Activated T-cell treated with anti-CD3 and anti-CD28 coated beads, Interleukin-2, amount 50 U/mL, for 4 hours (primary cell): ENCODE measurements around the gene SIRT3. TPM values are rescaled to one million over a fixed set of nuclear protein-coding genes. Genes with fewer than 3 reads are reported as not detected.
A peak's percentile ranks its signal among the peaks of the same experiment; 100 is the strongest.

ENCODE experiments used
- ATAC-seq, 2 donors: fragments of 200-7000 bp; cut with Tn5 transposase; one replicate each; pipeline ENCODE4 v1.10.0; 2021
- DNase-seq: peaks from one replicate; pipeline ENCODE4 v3.0.0-alpha.2; 2020
- H3K27me3 Mint-ChIP-seq: one replicate; pipeline ENCODE4 v1.8.0; 2021; ENCODE audit warnings: low read depth, mixed read lengths
- H3K36me3 Mint-ChIP-seq: one replicate; pipeline ENCODE4 v1.8.0; 2022; ENCODE audit warnings: mixed read lengths; ENCODE audit not compliant: insufficient read depth
- H3K4me1 Mint-ChIP-seq: one replicate; pipeline ENCODE4 v1.8.0; 2021; ENCODE audit warnings: low read depth, mixed read lengths
- H3K4me3 Mint-ChIP-seq: one replicate; pipeline ENCODE4 v1.8.0; 2021; ENCODE audit warnings: mild to moderate bottlenecking, moderate library complexity, mixed read lengths
- H3K9me3 Mint-ChIP-seq: one replicate; pipeline ENCODE4 v1.8.0; 2021; ENCODE audit warnings: mixed read lengths
- total RNA-seq, 3 donors: library from RNA; stranded (reverse); gene quantifications; one replicate each; pipeline ENCODE4 v1.2.1, GENCODE V29; 2021

Gene SIRT3
- total RNA-seq, 3 donors from 2014 or later, result 7.0 to 12.6 (median 8.3) TPM

DNA sequence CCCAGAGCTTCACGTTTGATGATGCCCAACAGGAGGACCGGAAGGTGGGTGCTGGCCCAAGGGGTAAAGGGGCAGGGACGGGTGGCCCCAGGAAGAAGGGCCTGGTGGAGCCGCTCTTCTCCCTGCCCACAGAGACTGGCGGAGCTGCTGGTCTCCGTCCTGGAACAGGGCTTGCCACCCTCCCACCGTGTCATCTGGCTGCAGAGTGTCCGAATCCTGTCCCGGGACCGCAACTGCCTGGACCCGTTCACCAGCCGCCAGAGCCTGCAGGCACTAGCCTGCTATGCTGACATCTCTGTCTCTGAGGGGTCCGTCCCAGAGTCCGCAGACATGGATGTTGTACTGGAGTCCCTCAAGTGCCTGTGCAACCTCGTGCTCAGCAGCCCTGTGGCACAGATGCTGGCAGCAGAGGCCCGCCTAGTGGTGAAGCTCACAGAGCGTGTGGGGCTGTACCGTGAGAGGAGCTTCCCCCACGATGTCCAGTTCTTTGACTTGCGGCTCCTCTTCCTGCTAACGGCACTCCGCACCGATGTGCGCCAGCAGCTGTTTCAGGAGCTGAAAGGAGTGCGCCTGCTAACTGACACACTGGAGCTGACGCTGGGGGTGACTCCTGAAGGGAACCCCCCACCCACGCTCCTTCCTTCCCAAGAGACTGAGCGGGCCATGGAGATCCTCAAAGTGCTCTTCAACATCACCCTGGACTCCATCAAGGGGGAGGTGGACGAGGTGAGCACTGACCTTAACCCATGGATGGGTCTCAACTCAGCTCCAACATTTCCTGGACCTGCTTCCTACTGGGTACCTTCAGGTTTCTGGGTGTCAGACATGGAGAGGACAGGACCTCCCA lies 26.6 kb downstream of the SIRT3 start:
- Mint-ChIP-seq H3K27me3 (no peaks in the 10 kb centered on the region), H3K9me3 (no peaks in the 10 kb centered on the region), H3K36me3 (peaks cover 26% of the 10 kb centered on the region), H3K4me1 (peaks cover 28% of the 10 kb centered on the region), H3K4me3 (peak overlapping the region; percentile 91)
- DNase-seq (no peak), ATAC-seq (no peak)

DNA sequence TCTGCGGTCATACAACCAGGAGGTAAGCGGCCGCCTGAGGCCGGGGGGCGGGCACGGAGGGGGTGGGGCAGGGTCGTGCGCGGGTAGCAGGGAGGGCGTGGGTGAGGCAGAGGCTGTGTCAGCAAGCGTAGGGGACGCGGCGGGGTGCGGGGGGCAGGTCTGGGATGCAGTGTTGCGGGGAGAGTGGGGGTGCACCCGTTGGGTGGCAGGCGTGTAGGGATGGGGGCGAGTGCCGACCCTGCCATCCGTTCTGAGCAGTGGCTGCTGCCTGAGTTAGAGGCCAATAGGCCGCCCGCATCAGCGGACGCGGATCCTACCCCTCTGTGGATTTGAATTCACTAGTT lies 27.3 kb downstream of the SIRT3 start:
- H3K4me1 Mint-ChIP-seq, result peaks cover 33% of the 10 kb centered on the region
- peaks cover 25% of the 10 kb centered on the region for H3K36me3 Mint-ChIP-seq
- ATAC-seq, result peak; percentile 2 to 3
- no peaks in the 10 kb centered on the region for H3K27me3 Mint-ChIP-seq
- peak overlapping the region; percentile 91 for H3K4me3 Mint-ChIP-seq
- H3K9me3 Mint-ChIP-seq, result no peaks in the 10 kb centered on the region
- DNase-seq, result peak; percentile 44

DNA sequence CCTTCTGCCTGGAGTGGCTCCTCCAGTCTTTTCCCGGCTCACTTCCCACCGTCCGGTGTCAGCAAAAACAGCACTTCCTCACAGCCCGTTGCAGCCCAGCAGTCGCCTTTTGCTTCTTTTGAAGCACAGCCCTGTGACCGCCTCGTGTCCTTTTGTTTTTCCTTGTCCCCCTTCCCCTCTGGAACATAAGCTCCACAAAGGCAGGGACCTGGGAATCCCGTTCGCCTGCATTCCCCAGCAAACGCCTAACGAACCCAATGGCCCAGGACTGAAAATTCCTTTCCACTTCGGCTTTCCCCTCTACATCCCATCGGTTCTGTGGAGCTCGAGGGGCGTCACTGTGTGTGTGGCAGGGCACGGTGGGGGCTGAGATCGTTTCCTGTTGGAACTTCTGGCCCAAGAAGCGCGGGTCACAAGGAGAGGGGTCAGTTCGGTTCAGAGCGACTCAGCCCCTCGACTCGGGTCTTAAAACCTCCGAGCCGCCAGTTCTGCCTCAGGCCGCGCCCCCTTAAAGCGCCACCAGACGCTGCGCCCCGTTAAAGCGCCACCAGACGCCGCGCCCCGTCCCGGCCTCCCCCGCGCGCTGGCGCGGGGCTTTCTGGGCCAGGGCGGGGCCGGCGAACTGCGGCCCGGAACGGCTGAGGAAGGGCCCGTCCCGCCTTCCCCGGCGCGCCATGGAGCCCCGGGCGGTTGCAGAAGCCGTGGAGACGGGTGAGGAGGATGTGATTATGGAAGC lies 27.8 kb downstream of the SIRT3 start:
- ATAC-seq, result peak; percentile 69 to 72
- peak overlapping the region; percentile 91 for H3K4me3 Mint-ChIP-seq

DNA sequence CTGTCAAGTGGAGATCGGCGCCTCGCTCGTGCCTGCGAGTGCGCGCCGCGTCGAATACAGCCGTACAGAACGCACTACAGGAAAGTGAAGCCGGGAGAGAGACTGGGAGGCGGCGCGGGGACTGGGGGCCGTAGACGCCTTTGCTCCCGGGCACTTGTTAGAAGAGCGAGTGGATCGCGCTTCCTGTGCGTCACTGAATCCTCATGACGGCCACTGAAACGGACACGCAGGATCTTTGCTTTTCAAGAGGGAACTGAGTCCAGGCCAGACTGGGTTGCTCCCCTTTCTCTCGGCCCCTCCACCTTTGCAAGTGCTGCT lies 28.3 kb downstream of the SIRT3 start:
- ATAC-seq, result peak; percentile 19
- DNase-seq, result no peak
- Mint-ChIP-seq H3K9me3 (no peaks in the 10 kb centered on the region), H3K36me3 (peaks cover 23% of the 10 kb centered on the region), H3K4me1 (peaks cover 43% of the 10 kb centered on the region), H3K4me3 (peak overlapping the region; percentile 91), H3K27me3 (no peaks in the 10 kb centered on the region)

More for the DNA sequence above, 27.8 kb downstream of the SIRT3 start:
- peaks cover 25% of the 10 kb centered on the region for H3K36me3 Mint-ChIP-seq
- H3K9me3 Mint-ChIP-seq, result no peaks in the 10 kb centered on the region
- peak; percentile 73 for DNase-seq
- peaks cover 38% of the 10 kb centered on the region for H3K4me1 Mint-ChIP-seq
- no peaks in the 10 kb centered on the region for H3K27me3 Mint-ChIP-seq

DNA sequence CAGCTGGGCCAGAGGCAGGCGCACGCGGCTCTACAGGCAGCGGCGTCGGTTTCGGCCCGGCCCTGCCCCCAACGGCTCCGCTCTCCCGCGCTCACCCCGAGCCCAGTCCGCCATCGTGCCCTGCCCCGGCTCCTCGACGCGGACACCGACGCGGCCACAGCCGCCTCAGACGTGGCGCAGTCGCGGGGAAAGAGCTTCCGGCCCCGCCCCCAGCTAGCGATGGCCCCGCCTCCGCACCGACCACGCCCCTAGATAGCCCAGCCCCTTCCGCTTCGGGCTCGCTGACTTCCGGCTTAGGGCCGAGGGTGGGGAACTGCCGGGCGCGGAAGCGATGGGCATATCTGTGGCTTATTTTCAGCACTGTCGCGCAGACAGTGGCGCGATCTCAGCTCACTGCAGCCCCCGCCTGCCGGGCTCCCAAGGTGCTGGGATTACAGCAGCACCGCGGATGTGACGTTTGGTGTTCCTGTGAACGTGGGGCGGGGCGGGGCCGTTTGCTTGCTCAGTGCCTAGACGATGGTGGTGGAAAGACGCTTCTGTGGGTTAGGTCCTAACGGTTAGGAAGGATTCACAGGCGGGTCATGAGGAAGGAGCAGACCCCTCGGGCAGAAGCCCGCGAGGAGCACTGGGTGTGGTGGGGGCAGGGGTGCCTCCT lies 28.8 kb downstream of the SIRT3 start, which contains the start of the genes BET1L and RIC8A:
BET1L (minus strand) TSS at position 192 of the 655 bp plus-strand sequence; CDS start at position 114, 78 bp downstream.
RIC8A (plus strand) TSS at position 501 of the 655 bp plus-strand sequence. CDS start 1,147 bp downstream, outside the sequence.
- Mint-ChIP-seq H3K9me3 (no peaks in the 10 kb centered on the region), H3K36me3 (peaks cover 23% of the 10 kb centered on the region), H3K27me3 (no peaks in the 10 kb centered on the region), H3K4me1 (peaks cover 48% of the 10 kb centered on the region), H3K4me3 (peak within 1 kb of the TSS; percentile 91)
- peak; percentile 95 for DNase-seq
- peak; percentile 81 to 83 for ATAC-seq

DNA sequence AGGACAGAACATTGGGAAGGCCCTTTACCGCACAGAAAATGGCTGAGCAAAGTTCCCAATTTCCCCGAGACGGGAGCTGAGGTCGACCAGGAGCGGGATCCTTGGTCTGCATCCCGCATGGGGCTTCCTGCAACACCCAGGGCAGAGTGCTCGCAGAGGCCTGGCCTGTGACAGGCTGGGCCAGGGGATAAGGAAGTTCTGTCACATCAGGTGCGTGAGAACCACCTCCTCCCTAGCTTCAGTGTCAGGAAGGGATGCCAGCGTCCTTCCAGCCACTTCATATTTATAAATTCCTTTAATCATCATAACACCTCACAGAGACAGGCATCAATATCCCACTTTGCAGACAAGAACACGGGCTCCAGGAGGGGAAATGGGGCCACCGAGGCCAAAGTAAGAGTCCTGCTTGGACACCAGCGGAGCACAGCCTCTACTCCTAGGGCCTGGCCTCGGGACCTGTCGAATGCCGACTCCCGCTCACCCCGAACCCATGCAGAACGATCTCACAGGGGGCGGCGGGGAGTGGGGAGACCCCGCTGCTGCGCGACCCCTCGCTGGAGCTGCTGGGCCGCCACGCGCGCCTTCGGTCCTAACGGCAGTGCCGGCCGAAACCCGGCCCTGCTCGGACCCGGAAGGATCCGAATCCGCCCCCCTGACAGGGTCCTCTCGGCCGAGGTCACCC lies 29.5 kb downstream of the SIRT3 start:
- peaks cover 21% of the 10 kb centered on the region for H3K36me3 Mint-ChIP-seq
- H3K4me3 Mint-ChIP-seq, result peak overlapping the region; percentile 91
- peak in 1 of 2 donors; percentile 0 for ATAC-seq
- peaks cover 55% of the 10 kb centered on the region for H3K4me1 Mint-ChIP-seq
- H3K9me3 Mint-ChIP-seq, result no peaks in the 10 kb centered on the region
- DNase-seq, result peak; percentile 19
- no peaks in the 10 kb centered on the region for H3K27me3 Mint-ChIP-seq

DNA sequence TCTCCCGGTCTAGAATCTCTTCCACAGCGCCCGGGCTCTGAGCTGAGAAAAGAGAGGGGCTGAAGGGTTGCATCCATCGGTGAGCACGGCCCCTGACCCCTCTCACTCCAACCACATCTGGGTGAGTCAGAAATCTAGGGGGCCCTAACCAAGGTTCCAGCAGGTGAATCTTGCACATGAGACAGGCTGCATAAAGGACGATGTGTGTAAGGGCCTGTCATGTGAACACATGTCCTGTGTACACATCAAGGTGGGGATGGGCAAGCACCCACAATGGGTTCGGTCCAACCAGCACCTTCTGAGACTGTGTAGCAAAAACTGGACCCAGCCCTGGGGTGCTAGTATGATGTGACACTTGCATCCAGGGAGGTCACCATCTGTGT lies 30.1 kb downstream of the SIRT3 start:
- no peak for ATAC-seq
- H3K36me3 Mint-ChIP-seq, result peaks cover 14% of the 10 kb centered on the region
- H3K4me3 Mint-ChIP-seq, result peak overlapping the region; percentile 91
- H3K9me3 Mint-ChIP-seq, result no peaks in the 10 kb centered on the region
- no peak for DNase-seq
- no peaks in the 10 kb centered on the region for H3K27me3 Mint-ChIP-seq
- H3K4me1 Mint-ChIP-seq, result peaks cover 58% of the 10 kb centered on the region

DNA sequence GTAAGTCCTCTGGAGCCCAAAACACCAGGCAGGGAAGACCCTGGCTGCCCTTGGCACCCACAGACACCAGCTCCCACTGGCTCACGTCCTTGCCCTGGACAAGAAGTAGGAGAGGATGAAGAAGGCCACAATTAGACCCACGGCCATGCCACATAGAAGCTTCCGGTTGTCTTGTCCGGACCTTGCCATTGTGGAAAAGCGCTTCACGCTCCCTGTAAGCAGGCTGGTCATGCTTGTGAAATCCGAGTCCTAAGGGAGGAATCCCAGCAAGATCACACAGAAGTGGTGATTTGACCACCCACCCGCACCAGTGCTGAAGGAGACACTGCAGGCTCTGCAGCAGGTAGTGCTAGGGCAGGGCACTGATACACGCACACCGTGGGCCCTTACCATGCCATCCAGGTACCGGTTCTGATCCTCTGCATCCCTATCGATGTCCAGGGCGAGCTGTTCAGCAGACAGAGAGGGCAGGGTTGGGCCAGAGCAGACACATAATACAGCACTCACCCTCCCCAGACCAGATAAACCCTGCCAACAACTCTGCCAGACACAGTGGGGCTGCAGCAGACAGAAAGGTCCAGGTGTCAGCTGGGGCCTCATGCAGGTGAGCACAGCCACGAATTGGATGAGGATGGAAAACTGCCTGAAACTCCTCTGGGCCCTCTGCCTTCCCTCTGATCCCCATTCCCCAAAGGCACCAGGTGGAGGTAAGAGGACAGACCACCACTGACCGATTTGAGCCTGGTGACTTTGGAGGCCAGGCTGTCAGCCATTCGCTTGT lies 30.7 kb downstream of the SIRT3 start:
- no peak for DNase-seq
- Mint-ChIP-seq H3K36me3 (peaks cover 12% of the 10 kb centered on the region), H3K4me3 (peak overlapping the region; percentile 91), H3K4me1 (peaks cover 56% of the 10 kb centered on the region), H3K27me3 (no peaks in the 10 kb centered on the region), H3K9me3 (no peaks in the 10 kb centered on the region)
- no peak for ATAC-seq

DNA sequence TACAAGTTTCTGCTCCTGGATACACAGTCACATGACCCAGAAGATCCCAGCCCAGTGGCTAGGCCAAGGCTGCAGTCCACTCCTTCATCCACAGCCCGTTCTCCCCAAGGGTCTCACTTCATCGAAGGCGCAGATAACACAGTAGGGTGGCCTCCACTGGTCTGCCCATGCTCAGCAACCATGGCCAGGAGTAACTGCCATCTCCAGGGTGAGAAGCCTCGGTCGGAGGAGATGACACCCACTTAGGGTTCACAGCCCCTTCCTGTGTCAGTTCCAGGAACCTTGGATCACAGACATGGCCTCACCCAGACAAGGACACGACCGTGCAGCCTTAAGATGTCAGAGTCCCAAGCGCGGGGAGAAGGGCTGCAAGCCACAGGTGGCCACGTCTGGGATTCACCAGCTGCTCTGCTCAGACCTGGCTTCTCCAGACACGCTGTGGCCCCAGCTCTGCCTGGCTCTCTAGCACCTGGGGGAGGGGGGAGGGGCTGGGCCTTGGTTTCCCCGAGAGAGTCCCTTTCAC lies 31.5 kb downstream of the SIRT3 start:
- Mint-ChIP-seq H3K4me3 (peak overlapping the region; percentile 19), H3K36me3 (peaks cover 5% of the 10 kb centered on the region), H3K27me3 (no peaks in the 10 kb centered on the region), H3K4me1 (peaks cover 50% of the 10 kb centered on the region), H3K9me3 (no peaks in the 10 kb centered on the region)
- no peak for DNase-seq
- no peak for ATAC-seq

DNA sequence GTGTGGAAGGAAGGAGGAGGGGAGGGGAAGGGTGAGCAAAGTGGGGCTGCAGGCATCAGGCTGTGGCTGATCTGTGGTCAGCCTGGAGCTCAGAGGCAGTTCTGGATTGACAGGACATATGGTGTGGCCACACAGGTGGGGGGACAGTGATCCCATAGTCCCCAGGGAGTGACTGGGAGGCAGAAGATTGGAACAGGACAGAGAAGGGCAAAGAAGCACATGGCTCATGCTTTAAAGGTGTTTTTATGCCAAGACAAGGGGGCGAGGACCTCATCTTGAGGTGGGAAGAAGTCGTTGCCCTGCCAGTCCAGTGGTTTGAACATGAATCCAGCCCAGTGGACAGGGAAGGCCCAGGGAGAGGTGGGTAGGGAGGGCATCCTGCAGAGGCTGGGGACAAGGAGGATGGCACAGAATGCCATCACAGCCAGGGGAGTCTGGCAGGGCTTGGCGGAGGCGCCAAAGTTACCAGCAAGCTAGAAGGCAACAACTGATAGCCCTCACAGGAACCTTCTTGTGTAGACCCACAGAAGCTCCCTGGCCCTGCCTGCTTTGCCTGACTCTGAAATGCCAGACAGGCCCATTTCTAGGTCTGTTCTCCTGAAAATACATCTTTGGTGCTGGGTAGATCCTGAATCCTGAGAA lies 32.1 kb downstream of the SIRT3 start:
- ATAC-seq (no peak), DNase-seq (no peak)
- no peak overlapping the region for H3K4me3 Mint-ChIP-seq
- H3K36me3 Mint-ChIP-seq, result peaks cover 4% of the 10 kb centered on the region
- H3K27me3 Mint-ChIP-seq, result no peaks in the 10 kb centered on the region
- H3K9me3 Mint-ChIP-seq, result no peaks in the 10 kb centered on the region
- H3K4me1 Mint-ChIP-seq, result peaks cover 46% of the 10 kb centered on the region

DNA sequence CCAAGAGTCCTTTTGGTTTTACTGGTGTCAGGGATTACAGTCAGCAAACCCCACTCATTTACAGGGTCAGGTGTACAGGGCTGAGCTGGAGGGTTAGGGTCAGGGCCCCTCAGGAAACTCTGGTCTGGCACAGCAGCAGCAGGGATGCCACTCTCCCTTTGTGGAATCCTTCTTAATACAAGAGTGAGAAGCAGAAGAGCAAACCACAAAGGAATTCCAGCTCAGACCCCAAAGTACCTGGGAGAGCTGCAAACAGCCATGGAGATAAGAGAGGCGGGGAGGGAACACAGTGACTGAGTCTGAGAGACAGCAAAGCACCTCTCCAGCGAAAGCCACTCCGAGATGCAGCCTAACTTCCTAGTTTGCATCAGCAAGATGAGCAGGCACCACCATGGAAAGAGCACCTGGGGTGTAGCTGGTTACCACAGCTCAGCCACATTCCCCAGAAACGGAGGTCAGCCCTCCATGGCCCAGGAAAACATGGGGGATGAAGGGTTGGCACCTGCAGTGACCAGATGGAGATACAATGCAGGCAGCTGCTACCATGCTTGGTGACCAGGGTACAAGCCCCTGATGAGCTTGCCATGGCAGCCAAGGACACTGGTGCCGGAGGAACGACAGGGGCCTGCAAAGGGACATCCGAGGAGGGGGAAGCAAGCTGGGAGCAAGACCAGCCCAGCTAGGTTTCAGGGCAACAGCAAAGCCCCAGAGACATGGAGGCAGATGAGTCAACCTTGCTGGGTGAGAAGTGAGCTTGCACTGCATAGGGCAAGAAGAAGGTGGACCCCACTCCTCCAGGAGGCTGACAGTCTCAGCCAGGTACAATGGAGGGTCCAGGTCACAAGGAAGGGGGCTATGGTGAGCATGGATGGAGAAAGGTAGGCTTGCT lies 32.8 kb downstream of the SIRT3 start:
- no peak for ATAC-seq
- Mint-ChIP-seq H3K36me3 (peaks cover 4% of the 10 kb centered on the region), H3K4me3 (no peak overlapping the region), H3K9me3 (no peaks in the 10 kb centered on the region), H3K27me3 (no peaks in the 10 kb centered on the region), H3K4me1 (peaks cover 46% of the 10 kb centered on the region)
- no peak for DNase-seq

DNA sequence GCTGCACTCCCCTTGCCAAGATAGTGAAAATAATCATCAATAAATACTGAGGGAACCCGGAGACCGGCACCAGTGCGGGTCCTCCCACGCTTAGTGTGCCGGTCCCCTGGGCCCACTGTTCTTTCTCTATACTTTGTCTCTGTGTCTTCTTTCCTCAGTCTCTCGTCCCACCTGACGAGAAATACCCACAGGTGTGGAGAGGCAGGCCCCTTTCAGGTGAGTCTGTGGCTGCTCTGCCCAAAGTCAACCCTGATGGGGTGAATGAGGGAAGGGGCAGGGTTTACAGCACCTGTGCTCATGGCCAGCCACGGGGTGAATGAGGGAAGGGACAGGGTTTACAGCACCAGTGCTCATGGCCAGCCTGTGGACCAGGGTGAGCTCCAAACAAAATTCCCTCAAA lies 33.7 kb downstream of the SIRT3 start:
- H3K9me3 Mint-ChIP-seq, result no peaks in the 10 kb centered on the region

More for the DNA sequence above, 33.7 kb downstream of the SIRT3 start:
- peaks cover 4% of the 10 kb centered on the region for H3K36me3 Mint-ChIP-seq
- no peaks in the 10 kb centered on the region for H3K27me3 Mint-ChIP-seq
- ATAC-seq (no peak), DNase-seq (no peak)
- H3K4me3 Mint-ChIP-seq, result peak overlapping the region; percentile 5
- peaks cover 46% of the 10 kb centered on the region for H3K4me1 Mint-ChIP-seq
